GM21360 (cell line): ENCODE results near the gene TK2.
A peak's percentile ranks its signal among the peaks of the same experiment; 100 is the strongest.
"Not testable (repeated sequence)": the region's sequence is repeated elsewhere in the genome, so short reads cannot be mapped to it uniquely, and the experiment has no call there.

Source experiments
- ATAC-seq: cut with Tn5 transposase; IDR thresholded peaks from one replicate; pipeline ENCODE4 v1.9.1; 2021; ENCODE audit warnings: mild to moderate bottlenecking, moderate library complexity; ENCODE audit not compliant: unreplicated experiment

The TK2 gene

GRCh38 chr16:66549284-66550131 is at the start of gene TK2:
TSS of gene TK2 (minus strand) at chr16:66550122. CDS start at chr16:66550061, 61 bp downstream.
- ATAC-seq = peak; percentile 46

- ATAC-seq = no peak
Measured at GRCh38 chr16:66598111-66598510, 48.2 kb upstream of the TK2 start.

DNA sequence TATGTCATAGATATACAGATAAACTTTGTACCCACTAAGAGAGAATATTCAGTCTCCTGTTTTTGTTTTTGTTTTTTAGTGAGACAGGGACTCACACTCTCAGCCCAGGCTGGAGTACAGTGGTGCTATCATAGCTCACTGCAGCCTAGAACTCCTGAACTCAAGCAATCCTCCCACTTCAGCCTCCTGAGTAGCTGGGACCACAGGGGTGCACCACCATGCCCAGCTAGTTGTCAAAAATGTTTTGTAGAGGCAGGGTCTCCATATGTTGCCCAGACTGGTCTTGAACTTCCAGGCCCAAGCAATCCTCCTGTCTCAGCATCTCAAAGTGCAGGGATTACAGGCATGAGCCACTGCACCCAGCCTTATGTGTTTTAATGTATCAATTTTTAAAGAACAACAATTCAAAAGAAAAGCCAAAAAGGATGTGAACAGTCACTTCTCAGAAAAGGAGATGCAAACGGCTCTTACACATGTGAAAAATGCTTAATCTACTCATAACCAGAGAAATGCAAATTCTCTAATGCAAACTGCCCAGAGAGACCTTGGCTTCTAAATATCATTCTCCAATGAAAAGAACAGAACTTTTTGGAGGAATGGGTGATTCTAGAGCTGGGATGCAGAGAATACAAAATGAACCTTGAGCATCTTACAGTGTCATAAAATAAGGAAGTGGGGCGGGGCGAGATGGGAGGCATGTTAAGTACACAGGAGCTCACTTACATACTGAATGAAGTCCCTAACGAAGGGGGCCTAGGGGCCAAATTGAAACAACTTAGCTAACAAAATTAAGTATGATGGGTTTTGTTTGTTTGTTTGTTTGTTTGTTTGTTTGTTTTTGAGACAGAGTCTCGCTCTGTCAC is 47.3 kb upstream of the TK2 start:
- ATAC-seq = peak; percentile 52

GRCh38 chr16:66596559-66596958 is 46.6 kb upstream of the TK2 start:
- ATAC-seq = not testable (repeated sequence)

- peak; percentile 43 for ATAC-seq
Measured at GRCh38 chr16:66594739-66595138, 44.8 kb upstream of the TK2 start.

DNA sequence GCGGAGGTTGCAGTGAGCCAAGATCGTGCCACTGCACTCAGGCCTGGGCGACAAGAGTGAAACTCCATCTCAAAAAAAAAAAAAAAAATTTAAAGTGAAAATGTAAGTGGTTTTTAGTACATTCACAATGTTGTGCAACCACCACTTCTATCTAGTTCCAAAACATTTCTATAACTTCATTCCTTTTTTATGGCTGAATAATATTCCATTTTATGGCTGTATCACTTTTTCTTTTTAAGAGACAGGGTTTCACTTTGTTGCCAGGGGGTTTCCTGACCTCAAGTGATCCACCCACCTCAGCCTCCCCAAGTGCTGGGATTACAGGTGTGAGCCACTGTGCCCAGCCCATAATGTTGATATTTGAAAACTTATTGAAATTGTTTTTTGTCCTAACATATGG is 42.9 kb upstream of the TK2 start:
- no peak for ATAC-seq

DNA sequence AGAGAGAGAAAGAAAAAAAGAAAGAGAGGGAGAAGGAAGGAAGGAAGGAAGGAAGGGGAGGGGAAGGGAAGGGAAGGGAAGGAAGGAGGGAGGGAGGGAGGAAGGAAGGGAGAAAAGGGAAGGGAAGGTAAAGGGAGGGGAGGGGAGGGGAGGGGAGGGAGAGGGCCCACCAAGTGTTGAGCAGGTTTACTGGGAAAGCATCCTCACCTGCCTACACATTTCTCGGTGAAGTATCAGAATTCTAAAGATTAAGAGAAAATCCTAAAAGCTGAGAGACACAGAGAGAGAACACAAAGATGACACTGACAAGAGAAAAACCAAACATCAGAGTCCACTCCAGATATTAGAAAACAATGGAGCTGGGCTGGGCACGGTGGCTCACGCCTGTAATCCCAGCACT is 42.3 kb upstream of the TK2 start:
- no peak for ATAC-seq

GRCh38 chr16:66591018-66591417 is 41.1 kb upstream of the TK2 start:
- ATAC-seq = no peak

DNA sequence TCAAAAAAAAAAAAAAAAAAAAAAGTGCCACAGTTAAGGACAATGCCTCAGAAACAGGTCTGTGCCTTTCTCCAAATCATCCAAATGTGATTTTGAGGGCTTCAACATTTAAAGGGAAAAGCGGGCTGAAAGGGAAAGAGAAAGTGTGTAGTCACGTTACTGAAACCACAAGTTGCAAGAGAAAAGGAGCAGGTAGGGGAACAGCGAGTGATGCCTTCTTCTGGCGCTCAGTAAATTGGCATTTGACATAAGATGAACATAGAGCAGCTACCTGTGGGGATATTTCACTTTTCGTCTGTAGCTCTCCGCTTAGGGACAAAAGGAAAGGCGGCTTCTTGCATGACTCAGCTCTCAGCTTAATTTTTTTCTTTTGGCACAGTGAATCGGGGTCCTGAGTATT is 40.4 kb upstream of the TK2 start:
- no peak for ATAC-seq

GRCh38 chr16:66588981-66589713 is 39.2 kb upstream of the TK2 start:
- peak; percentile 82 for ATAC-seq

DNA sequence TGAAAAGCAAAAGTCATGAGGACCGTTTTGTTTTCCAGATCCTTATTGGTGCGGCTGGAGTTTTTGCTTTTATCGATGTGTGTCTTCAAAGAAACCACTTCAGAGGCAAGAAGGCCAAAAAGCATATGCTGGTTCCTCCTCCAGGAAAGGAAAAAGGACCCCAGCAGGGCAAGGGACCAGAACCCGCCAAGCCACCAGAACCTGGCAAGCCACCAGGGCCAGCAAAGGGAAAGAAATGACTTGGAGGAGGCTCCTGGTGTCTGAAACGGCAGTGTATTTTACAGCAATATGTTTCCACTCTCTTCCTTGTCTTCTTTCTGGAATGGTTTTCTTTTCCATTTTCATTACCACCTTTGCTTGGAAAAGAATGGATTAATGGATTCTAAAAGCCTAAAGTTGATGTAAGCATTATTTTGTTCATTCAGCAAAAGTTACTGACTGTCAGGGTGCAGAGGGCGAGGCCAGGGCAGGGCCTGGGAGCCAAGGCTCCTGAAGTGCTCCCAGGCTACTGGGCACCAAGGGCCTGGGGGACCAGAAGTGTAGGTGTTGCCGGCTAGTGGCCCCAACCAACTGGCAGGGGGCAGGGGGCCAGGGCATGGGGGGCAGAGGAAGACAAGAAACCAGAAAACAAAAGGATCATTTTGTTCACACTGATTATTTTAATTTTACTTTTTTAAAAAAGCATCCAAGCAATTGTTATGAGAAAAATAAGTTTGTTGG is 38.1 kb upstream of the TK2 start:
- no peak for ATAC-seq

DNA sequence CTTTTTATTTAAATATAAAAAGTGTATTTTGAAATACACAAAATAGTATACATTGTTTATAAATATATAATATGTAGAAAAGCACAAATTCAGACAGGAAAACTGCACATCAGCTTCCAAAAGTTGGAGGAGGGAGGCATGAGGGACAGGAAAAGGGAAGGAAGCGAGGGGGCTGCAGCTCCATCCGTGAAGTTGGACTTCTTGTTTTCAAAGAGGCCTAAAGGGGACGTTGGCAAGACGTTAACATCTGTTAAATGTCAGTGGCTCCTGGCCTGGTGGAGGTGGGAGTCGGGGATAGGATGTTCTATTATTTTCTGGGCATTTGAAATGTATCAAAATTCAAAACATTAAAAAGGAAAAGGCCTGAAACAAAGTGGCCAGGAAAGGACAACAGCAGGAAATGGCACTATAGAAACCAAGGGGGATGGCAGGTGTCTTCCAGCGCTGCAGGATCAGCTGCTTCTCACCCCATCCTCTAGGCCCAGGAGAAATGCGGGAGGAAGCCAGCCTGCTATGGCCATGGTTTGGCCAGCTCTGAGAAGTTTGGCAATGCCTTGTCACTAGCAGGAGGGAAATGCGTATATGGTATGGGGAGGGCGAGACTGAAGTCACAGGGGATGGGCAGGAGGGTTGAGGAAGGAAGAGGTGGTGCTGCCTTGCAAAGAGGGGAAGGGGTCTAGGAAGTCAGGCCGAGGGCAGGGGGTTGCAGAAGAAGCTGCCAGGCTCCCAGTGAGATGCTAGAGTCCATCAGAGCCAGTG is 35.7 kb upstream of the TK2 start:
- ATAC-seq = no peak

DNA sequence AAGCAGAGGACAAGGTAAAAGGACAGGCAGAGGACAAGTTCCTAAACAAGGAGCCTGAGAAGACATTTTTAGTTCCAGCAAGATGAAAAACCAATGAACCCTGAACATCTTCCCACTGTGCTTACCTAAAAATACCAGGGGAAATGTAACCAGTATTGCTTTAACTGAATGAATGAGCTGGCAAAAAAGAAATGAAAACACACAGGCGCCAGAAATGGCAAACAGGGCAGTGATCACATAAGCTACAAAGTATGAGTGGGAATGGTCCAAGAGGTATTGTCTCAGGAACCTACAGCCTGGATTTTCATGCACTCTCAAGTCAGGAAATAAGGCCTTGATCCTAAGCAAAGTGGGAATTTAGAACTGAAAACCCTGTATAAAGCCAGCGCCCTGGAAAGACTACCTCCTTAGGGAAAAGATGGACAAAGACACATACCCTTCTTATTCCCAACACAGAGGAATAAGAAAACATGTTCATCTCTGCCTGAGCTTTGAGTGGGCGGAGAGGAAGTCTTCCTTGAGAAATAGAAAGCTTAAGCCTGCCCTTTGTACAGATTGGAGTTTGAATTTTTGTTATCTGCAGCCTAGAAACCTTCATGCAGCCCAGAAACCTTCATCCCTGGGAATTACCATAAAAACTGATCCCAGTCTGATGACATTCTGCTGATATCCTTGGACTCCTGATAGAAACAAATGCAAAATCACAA is 31.5 kb upstream of the TK2 start:
- no peak for ATAC-seq

DNA sequence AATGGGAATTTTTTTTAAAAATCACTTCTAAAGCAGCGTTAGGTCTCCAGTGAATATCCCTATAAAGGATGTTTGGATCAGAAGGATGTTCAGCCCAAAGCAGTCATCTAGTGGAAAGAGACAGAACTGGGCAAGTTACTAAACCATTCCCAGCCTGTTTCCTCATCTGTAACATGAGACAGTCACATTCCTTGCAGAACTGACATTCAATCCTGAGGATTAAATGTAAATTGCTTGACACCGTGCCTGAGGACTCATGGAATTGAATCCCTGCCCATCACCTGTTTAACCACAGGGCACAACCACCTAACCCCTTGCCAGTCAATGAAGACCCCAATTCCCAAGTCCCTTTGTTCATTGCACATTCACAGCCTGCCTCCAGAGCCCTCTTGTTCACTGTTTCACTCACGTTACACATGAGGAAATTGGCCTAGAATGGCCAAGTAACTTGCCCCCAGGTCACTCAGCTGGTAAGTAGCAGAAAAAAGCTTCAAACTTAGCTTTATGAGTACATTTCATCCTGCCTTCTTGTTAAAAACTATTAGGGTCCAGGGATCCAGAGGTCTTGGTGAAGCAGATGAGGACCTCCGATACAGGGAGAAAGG is 30.8 kb upstream of the TK2 start:
- no peak for ATAC-seq

- no peak for ATAC-seq
Measured at GRCh38 chr16:66578651-66579531, 29.0 kb upstream of the TK2 start, which contains the start of gene CMTM2. TSS of gene CMTM2 (plus strand) at chr16:66579463. CDS start at chr16:66579608, 145 bp downstream.

GRCh38 chr16:66576296-66576695 is 26.4 kb upstream of the TK2 start:
- ATAC-seq = no peak

GRCh38 chr16:66575060-66575459 is 25.1 kb upstream of the TK2 start:
- ATAC-seq = no peak

GRCh38 chr16:66574531-66574930 is 24.6 kb upstream of the TK2 start:
- no peak for ATAC-seq
